Lower lobe of right lung (tissue), 2 donors: Measurements from ENCODE around the gene KCNT2. TPM values are rescaled to one million over a fixed set of nuclear protein-coding genes. Genes with fewer than 3 reads are reported as not detected.
"Not testable (repeated sequence)": the region's sequence is repeated elsewhere in the genome, so short reads cannot be mapped to it uniquely, and the experiment has no call there.

Experiments
- ATAC-seq, 2 donors: fragments of 200-7000 bp; cut with Tn5 transposase; one replicate each; pipeline ENCODE4 v1.9.1; 2020 to 2022; ENCODE audit warnings: mild to moderate bottlenecking in 2 of 2, moderate library complexity in 2 of 2
- DNase-seq: peaks from one replicate; pipeline ENCODE4 v3.0.0-alpha.2; 2020
- H3K27ac ChIP-seq: fragments of 200-600 bp; one replicate; pipeline ENCODE4 v1.8.0; 2022
- H3K27me3 ChIP-seq: fragments of 200-600 bp; one replicate; pipeline ENCODE4 v1.8.0; 2022; ENCODE audit warnings: low read depth
- H3K36me3 ChIP-seq: fragments of 200-600 bp; one replicate; pipeline ENCODE4 v1.8.0; 2022; ENCODE audit warnings: mild to moderate bottlenecking
- H3K4me1 ChIP-seq: fragments of 200-600 bp; one replicate; pipeline ENCODE4 v1.8.0; 2022
- H3K4me3 ChIP-seq: fragments of 200-600 bp; one replicate; pipeline ENCODE4 v1.8.0; 2022; ENCODE audit warnings: mild to moderate bottlenecking
- H3K9me3 ChIP-seq: fragments of 200-600 bp; one replicate; pipeline ENCODE4 v1.8.0; 2022
- CTCF ChIP-seq: fragments of 200-600 bp; IDR thresholded peaks from one replicate; pipeline ENCODE4 v1.8.0; 2022; ENCODE audit warnings: antibody characterized with exemption, mild to moderate bottlenecking
- intact Hi-C: fragments of 100-400 bp; cut with DNase I; formaldehyde crosslinking; loops from one replicate; pipeline ENCODE4 v1.11.0; 2022
- total RNA-seq: library from RNA; stranded (reverse); fragmentation: NEBNext Ultra II Directional; extraction: Animal tissue kit (Norgen Biotek cat#: 25700); gene quantifications from one replicate; pipeline ENCODE4 v1.2.1, GENCODE V29; 2021
- donor health status: DM: no; HTN: yes; CAD: no; lungs with severe emphysema.

Gene KCNT2
- total RNA-seq, 1 donor from 2014 or later, result 3.7 TPM

- no peak for DNase-seq
- H3K36me3 ChIP-seq, result no peaks in the 10 kb centered on the region
- no peaks in the 10 kb centered on the region for H3K9me3 ChIP-seq
- H3K27me3 ChIP-seq, result no peaks in the 10 kb centered on the region
- intact Hi-C loops, result no loop called here
- H3K4me1 ChIP-seq, result no peaks in the 10 kb centered on the region
- H3K4me3 ChIP-seq, result no peak overlapping the region
- ATAC-seq, result no peak
- no peak overlapping the region for H3K27ac ChIP-seq
- no peak for TF ChIP-seq CTCF
Observed at GRCh38 chr1:196278816-196279215, 329.4 kb downstream of the KCNT2 start.

GRCh38 chr1:196277860-196278259 lies 330.4 kb downstream of the KCNT2 start:
- no peaks in the 10 kb centered on the region for H3K4me1 ChIP-seq
- no peak for DNase-seq
- no peak for ATAC-seq
- H3K27me3 ChIP-seq, result no peaks in the 10 kb centered on the region
- no peaks in the 10 kb centered on the region for H3K36me3 ChIP-seq
- H3K9me3 ChIP-seq, result no peaks in the 10 kb centered on the region
- no peak for TF ChIP-seq CTCF
- intact Hi-C loops, result no loop called here
- H3K27ac ChIP-seq, result no peak overlapping the region
- no peak overlapping the region for H3K4me3 ChIP-seq

DNA sequence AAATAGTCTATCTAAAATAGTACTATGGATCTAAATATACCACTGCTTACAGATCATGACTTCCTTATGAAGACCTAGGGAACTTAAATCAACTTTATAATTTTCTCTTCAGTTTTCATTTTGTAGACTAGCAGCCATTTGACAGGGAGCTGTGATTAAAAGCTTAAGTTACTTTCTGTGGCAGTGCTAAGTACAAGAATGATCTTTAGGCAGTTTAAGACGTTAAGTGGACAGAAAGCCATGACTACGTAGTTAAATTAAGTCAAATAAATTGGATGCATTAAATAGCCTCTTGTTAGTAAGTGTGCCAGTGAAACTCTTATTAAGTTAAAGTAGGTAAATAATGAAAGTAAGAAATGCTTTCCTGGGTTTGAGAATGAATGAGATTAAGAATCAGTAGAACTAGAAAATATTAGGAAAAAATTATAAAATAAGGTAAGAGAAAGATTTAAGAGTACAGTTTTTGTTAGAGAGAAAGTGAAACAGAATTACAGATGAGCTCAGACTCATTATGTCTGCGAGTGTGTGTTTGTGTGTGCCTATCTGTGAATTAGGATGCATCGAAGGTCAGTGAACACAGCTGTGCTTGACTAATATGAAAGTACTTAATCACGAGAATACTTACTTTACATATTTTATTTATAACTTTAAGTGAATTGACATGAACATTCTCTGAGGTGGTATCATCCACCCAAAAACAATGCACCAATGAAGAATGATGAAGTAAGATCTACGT lies 336.9 kb downstream of the KCNT2 start:
- ATAC-seq, result no peak
- Histone ChIP-seq H3K9me3 (no peaks in the 10 kb centered on the region), H3K36me3 (no peaks in the 10 kb centered on the region), H3K27me3 (no peaks in the 10 kb centered on the region), H3K4me3 (no peak overlapping the region), H3K4me1 (no peaks in the 10 kb centered on the region), H3K27ac (no peak overlapping the region)
- no peak for TF ChIP-seq CTCF
- DNase-seq, result no peak
- intact Hi-C loops, result no loop called here

DNA sequence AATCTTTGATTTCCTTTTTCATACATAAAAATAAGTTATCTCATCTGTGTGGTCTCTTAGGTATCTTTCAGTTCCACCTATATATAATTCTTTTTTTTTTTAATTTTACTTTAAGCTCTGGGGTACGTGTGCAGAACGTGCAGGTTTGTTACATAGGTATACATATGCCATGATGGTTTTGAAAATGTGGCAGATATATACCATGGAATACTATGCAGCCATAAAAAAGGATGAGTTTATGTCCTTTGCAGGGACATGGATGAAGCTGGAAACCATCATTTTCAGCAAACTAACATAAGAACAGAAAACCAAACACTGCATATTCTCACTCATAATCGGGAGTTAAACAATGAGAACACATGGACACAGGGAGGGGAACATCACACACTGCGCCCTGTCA lies 345.2 kb downstream of the KCNT2 start:
- intact Hi-C loops, ATAC-seq, H3K4me3 ChIP-seq, H3K27ac ChIP-seq, H3K36me3 ChIP-seq, H3K27me3 ChIP-seq, H3K9me3 ChIP-seq, H3K4me1 ChIP-seq, DNase-seq: not testable (repeated sequence)

DNA sequence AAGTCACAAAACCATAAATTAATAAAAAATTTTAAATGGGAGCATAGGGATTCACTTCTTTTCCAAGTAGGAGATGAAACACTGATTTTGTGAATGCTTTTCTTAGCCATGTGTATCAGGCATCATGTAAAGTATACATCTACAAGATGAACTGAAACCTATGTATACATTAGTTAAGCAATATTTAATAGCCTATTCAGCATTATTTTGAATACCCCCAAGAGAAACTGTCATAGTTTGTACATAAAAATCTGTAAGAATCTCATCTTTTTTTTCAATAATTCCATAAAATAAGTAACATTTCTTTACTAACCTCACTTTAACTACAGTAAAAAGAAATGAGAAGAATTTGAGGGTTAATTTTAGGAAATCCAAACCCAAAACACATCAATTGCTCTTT lies 348.0 kb downstream of the KCNT2 start:
- intact Hi-C loops, result no loop called here
- Histone ChIP-seq H3K27me3 (no peaks in the 10 kb centered on the region), H3K36me3 (no peaks in the 10 kb centered on the region), H3K9me3 (no peaks in the 10 kb centered on the region), H3K27ac (no peak overlapping the region), H3K4me1 (no peaks in the 10 kb centered on the region), H3K4me3 (no peak overlapping the region)
- TF ChIP-seq CTCF, result no peak
- ATAC-seq, result no peak
- no peak for DNase-seq

GRCh38 chr1:196259316-196259715 lies 348.9 kb downstream of the KCNT2 start:
- TF ChIP-seq CTCF, result no peak
- no peaks in the 10 kb centered on the region for H3K27me3 ChIP-seq
- intact Hi-C loops, result no loop called here

More at GRCh38 chr1:196259316-196259715, 348.9 kb downstream of the KCNT2 start:
- Histone ChIP-seq H3K9me3 (no peaks in the 10 kb centered on the region), H3K4me1 (no peaks in the 10 kb centered on the region), H3K4me3 (no peak overlapping the region), H3K27ac (no peak overlapping the region), H3K36me3 (no peaks in the 10 kb centered on the region)
- no peak for DNase-seq
- ATAC-seq, result no peak
